ENCODE data around the gene PJVK.

GRCh38 chr2:178479275-178479616 lies 28.1 kb downstream of the PJVK start:
- no peak for TF ChIP-seq CTCF (optimal IDR thresholded peaks at IDR 0.05 in 1 of 3, IDR thresholded peaks at IDR 0.05 in 1 of 3, conservative IDR thresholded peaks at IDR 0.05 in 1 of 3; ENCODE audit: extremely low read depth in 1 of 3, insufficient read depth in 2 of 3, low read length in 3 of 3)
- TF ChIP-seq EZH2 (IDR thresholded peaks at IDR 0.05; ENCODE audit: low read length) = no peak

Data from keratinocyte (primary cell).